Measurements from ENCODE around the gene MYO7B. TPM values are rescaled to one million over a fixed set of nuclear protein-coding genes. Genes with fewer than 3 reads are reported as not detected.

Gene MYO7B
- total RNA-seq, 6 experiments from 2014 or later: 0.74 to 1.3 (median 0.98) TPM

DNA sequence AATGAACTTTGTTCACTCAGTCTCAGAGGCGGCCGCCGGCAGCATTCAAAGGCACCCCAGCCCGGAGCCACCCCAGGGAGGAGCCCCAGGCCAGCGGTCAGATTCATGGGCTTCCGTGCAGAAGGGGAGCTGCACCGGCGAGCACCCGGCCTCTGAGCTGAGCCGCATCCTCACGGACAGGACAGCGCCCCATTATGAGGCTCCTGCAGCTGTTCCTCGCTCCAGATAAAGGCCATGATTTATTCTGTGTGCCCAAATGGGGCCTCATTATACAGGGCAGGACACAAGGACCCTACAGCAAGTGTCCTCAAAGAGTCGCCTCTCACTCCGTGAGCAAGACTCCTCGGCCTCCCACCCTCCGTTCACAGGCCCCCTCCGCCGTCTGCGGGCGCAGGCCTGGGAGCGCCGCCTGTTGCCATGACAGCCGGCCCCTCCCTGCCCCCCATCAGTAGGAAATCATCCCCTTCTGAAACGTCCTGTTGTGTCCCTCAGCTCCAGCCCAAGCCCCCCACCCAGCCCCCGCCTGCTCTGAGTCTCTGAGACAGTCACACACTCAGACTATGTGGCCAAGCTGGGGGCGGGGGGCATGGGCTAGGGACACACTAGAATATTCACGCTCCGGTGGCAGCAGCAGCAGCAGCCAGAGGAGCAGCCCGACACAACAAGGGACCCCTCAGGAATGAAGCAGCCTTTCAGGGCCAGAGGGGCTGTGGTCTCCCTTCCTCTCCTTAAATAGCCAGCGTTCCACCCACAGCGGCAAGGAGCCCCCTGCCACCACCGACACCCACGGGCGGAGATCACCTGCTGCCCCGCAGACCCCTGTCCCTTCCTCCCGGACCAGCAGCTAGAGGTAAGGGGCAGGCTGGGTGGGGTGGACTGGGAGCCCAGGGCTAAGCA is 110.2 kb downstream of the MYO7B start, which contains the start of gene GPR17:
TSS of gene GPR17 (plus strand) at position 759 of the 897 bp plus-strand sequence. CDS start 4,583 bp downstream, outside the sequence.
- H3K4me1 Mint-ChIP-seq (ENCODE audit: low read depth): peaks cover 29% of the 10 kb centered on the region
- peak within 1 kb of the TSS; percentile 67 for H3K27ac Mint-ChIP-seq
- DNase-seq: no peak
- H3K36me3 Mint-ChIP-seq (ENCODE audit: low read depth): no peaks in the 10 kb centered on the region
- H3K4me3 Mint-ChIP-seq: no peak within 1 kb of the TSS; the same call in 1 of the 2 replicates
- TF ChIP-seq, protein P1, sequence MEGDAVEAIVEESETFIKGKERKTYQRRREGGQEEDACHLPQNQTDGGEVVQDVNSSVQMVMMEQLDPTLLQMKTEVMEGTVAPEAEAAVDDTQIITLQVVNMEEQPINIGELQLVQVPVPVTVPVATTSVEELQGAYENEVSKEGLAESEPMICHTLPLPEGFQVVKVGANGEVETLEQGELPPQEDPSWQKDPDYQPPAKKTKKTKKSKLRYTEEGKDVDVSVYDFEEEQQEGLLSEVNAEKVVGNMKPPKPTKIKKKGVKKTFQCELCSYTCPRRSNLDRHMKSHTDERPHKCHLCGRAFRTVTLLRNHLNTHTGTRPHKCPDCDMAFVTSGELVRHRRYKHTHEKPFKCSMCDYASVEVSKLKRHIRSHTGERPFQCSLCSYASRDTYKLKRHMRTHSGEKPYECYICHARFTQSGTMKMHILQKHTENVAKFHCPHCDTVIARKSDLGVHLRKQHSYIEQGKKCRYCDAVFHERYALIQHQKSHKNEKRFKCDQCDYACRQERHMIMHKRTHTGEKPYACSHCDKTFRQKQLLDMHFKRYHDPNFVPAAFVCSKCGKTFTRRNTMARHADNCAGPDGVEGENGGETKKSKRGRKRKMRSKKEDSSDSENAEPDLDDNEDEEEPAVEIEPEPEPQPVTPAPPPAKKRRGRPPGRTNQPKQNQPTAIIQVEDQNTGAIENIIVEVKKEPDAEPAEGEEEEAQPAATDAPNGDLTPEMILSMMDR (IDR thresholded peaks at IDR 0.05): no peak
- no peaks in the 10 kb centered on the region for H3K9me3 Mint-ChIP-seq
- peaks cover 2% of the 10 kb centered on the region; the same call in 1 of the 2 replicates for H3K27me3 Mint-ChIP-seq (ENCODE audit: insufficient read depth)

DNA sequence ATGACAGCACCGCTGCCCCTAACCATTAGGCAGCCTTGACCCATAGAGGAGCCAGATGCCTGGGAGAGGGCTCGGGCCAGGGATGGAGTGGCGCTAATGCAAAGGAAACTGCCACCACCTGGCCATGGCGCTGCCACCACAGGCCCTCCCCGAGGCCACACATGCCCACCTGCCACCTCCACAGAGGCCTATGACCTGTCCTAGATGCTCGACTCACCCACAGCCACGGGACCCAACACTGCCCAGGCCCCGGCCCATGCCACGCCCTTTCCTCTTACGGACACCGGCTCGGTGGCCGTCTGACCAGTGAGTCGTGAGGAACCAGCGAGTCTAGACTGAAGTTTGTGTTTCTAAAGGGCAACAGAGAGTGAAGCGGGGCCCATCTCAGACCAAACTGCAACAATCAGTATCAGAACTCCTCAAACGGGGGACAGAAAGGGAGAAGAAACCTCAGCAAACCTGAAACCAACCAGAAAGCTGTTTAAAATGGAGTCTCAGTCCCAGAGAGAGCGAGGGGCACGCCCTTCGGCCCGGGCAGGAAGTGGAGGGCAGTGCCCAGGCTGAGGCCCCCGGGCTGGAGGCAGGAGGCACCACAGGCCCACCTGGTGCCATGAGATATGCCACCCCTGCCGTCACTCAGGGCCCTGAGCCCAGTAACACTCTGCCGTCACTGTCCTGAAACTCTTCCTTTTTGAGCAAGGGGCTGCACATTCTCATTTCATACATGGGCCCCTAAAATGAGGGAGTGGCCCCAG is 111.2 kb downstream of the MYO7B start:
- Mint-ChIP-seq H3K27ac (peak overlapping the region; percentile 67), H3K9me3 (no peaks in the 10 kb centered on the region), H3K36me3 (ENCODE audit: low read depth) (no peaks in the 10 kb centered on the region; the same call in 1 of the 2 replicates), H3K4me1 (ENCODE audit: low read depth) (peaks cover 29% of the 10 kb centered on the region), H3K4me3 (no peak overlapping the region; the same call in 1 of the 2 replicates), H3K27me3 (ENCODE audit: insufficient read depth) (peaks cover 2% of the 10 kb centered on the region)
- TF ChIP-seq, protein P1 (IDR thresholded peaks at IDR 0.05): no peak
- DNase-seq: no peak

DNA sequence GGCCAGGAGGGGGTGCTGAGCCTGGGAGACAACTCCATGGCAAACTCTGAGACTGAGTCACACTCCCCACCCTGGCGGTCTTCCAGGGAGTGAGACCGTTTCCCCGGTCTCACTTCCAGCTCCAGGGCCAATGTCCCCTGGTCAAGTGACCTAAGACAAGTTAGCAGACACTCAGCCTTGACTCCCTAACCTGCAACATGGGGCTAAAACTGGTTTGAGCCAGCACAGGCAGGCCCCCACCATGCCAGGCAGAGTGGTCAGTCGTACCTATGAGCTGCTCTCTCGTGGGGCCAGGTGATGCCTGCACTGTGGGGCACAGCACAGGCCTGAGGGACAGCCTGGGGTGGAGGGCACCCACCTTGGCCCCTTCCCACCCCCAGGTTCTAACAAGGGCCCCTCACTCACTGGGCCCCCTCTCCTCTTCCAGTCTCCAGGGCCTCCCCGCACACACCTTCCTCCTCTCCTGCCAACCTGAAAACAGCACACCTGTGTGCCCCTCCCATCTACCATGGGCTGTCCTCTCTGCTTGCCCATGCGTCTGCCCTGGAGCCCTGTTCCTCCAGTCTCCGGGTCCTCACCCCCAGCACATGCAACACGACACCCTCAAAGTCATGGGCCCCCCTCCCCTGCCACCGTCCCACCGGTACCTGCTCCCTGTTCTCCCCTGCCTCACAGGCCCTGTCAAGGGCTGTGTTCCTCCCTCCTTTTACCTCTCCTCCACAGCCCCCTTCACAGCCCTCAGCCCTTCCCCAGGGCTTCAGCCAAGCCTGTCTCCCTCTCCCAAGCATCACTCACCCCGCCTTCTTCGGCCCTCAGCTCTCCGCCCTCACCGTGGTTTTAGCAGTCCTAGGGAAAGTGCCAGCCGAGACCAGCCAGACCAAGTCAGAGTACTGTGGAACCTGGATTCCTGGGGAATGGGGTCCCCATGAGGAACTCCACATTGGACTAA is 112.0 kb downstream of the MYO7B start:
- Mint-ChIP-seq H3K4me3 (no peak overlapping the region), H3K27me3 (ENCODE audit: insufficient read depth) (peaks cover 2% of the 10 kb centered on the region), H3K27ac (peak overlapping the region; percentile 67), H3K9me3 (no peaks in the 10 kb centered on the region), H3K36me3 (ENCODE audit: low read depth) (no peaks in the 10 kb centered on the region; the same call in 1 of the 2 replicates), H3K4me1 (ENCODE audit: low read depth) (peaks cover 29% of the 10 kb centered on the region)
- TF ChIP-seq, protein P1 (IDR thresholded peaks at IDR 0.05): no peak
- DNase-seq: no peak

DNA sequence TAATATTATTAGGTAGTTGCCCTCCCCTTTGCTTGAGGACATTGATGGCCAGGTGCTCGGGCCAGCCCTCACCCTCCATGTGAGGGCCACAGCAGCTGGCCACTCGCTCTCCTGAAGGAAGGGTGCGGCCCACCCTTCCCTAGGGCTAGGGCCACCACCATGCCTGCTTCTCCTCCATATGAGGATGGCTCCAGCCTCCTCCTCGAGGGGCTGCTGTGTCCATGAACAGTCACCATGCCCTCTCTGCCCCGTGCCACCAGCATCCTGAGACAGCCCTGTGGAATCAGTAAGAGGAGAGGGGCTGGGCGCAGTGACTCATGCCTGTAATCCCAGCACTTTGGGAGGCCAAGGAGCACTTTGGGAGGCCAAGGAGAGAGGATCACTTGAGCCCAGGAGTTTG is 112.8 kb downstream of the MYO7B start:
- TF ChIP-seq, protein P1 (IDR thresholded peaks at IDR 0.05): no peak
- Mint-ChIP-seq H3K4me3 (no peak overlapping the region), H3K27me3 (ENCODE audit: insufficient read depth) (no peaks in the 10 kb centered on the region; the same call in none of the 2 replicates), H3K27ac (no peak overlapping the region), H3K4me1 (ENCODE audit: low read depth) (peaks cover 29% of the 10 kb centered on the region), H3K9me3 (no peaks in the 10 kb centered on the region), H3K36me3 (ENCODE audit: low read depth) (no peaks in the 10 kb centered on the region; the same call in 1 of the 2 replicates)
- DNase-seq: no peak

All from HFFc6 (cell line).